Heart right ventricle (tissue), 16 donors: ENCODE results near the gene PINK1. TPM values are rescaled to one million over a fixed set of nuclear protein-coding genes. Genes with fewer than 3 reads are reported as not detected.

Experiments used
- ATAC-seq, 8 donors: fragments of 200-7000 bp; cut with Tn5 transposase; one replicate each; pipeline ENCODE4 v1.9.1; 2020; ENCODE audit warnings: mild to moderate bottlenecking in 8 of 8, moderate library complexity in 8 of 8, moderate number of reproducible peaks in 1 of 8
- DNase-seq, 2 donors: peaks; one replicate each; pipeline ENCODE4 v3.0.0-alpha.2; 2020
- H3K27ac ChIP-seq, 10 donors: fragments of 200-600 bp; sonication (generic) in 2 of 10; one replicate each; pipeline versions ENCODE4 v1.5.0 to v1.8.0; 2020 to 2022; ENCODE audit warnings: mild to moderate bottlenecking in 3 of 10
- H3K27me3 ChIP-seq, 7 donors: fragments of 200-600 bp; one replicate each; pipeline ENCODE4 v1.8.0; 2021 to 2022; ENCODE audit warnings: mild to moderate bottlenecking in 2 of 7
- H3K36me3 ChIP-seq, 9 donors: fragments of 200-600 bp; sonication (generic) in 1 of 9; one replicate each; pipeline versions ENCODE4 v1.5.0 to v1.8.0; 2020 to 2022; ENCODE audit warnings: mild to moderate bottlenecking in 2 of 9
- H3K4me1 ChIP-seq, 9 donors: fragments of 200-600 bp; sonication (generic) in 1 of 9; one replicate each; pipeline versions ENCODE4 v1.5.0 to v1.8.0; 2020 to 2022; ENCODE audit warnings: mild to moderate bottlenecking in 4 of 9
- H3K4me3 ChIP-seq, 10 donors: fragments of 200-600 bp; sonication (generic) in 2 of 10; one replicate each; pipeline versions ENCODE4 v1.5.0 to v1.8.0; 2020 to 2022; ENCODE audit warnings: mild to moderate bottlenecking in 7 of 10, moderate library complexity in 2 of 10
- H3K9me3 ChIP-seq, 11 donors: fragments of 200-600 bp in 10 of 11; sonication (generic) in 2 of 11; one replicate each; pipeline versions ENCODE4 v1.5.0 to v1.8.0; 2013 to 2022; ENCODE audit warnings: mild to moderate bottlenecking in 2 of 11, control low read depth in 1 of 11, moderate library complexity in 1 of 11
- CTCF ChIP-seq, 9 donors: fragments of 200-600 bp; sonication (generic) in 2 of 9; IDR thresholded peaks; one replicate each; pipeline versions ENCODE4 v1.5.0 to v1.8.0; 2021 to 2022; ENCODE audit warnings: antibody characterized with exemption in 9 of 9, mild to moderate bottlenecking in 5 of 9, moderate library complexity in 1 of 9
- whole genome bisulfite sequencing, 2 donors: extraction: QIAGEN DNeasy Blood & Tissue Kit; methylation state at CpG; one replicate each; pipeline ENCODE4 v1.1.7; 2013; ENCODE audit warnings: inconsistent platforms in 1 of 2; 5-methylcytosine and 5-hydroxymethylcytosine counted together
- intact Hi-C, 10 donors: fragments of 100-400 bp; cut with DNase I; formaldehyde crosslinking; loops; one replicate each; pipeline versions ENCODE4 v1.11.1 to v1.14.2; 2022
- polyA plus RNA-seq, 2 donors: library from polyadenylated mRNA; stranded (reverse); fragments of 200-250 nt; gene quantifications; one replicate each; pipeline ENCODE4 v1.2.3, GENCODE V29; 2013
- total RNA-seq, 10 donors: library from RNA; stranded (reverse); fragmentation: NEBNext Ultra II Directional in 3 of 10; extraction: Animal tissue kit (Norgen Biotek cat#: 25700) in 3 of 10; gene quantifications; one replicate each; pipeline versions ENCODE4 v1.2.1 to v1.2.4, GENCODE V29; 2021 to 2023
- donor health status: Arrhythmogenic right ventricular cardiomyopathy.
- donor health status: ischemic (EF 13 %, LVEDD 7.1; RV severe dilation, severe dysfunction).
- donor health status: healthy with polysubstance abuse.
- donor health status: DM: no; HTN: yes; CAD: no.
- donor health status: DM: no; HTN: no; CAD: no.
- donor health status: ischemic (EF 25% LVEDD 6.9; RV normal size, moderate dysfunction).
- donor health status: ischemic (EF 25% LVEDD 5.7; RV mildly dilated, moderate dysfunction).
- donor health status: healthy.
- donor health status: DM: yes; HTN: yes; CAD: no.
- donor health status: Ischemic cardiomyopathy.
- donor health status: ischemic (EF 35%, LVEDD 5.7; RV mildly dilated, moderate dysfunction).
- donor health status: nonischemic (EF 11% LVEDD 7.7; RV severe dilation, severe dysfunction).
- donor health status: DM: yes; HTN: yes; CAD: no.
- donor health status: PGD.
- donor health status: ischemic (EF 29% LVEDD 5.4; RV normal size, mild dysfunction).
- donor health status: nonischemic (EF 23%, LVEDD 6.1; RV moderate dilation, normal function).

PINK1 gene
- total and polyA plus RNA-seq, 12 donors: 180 to 315 (median 233) TPM

GRCh38 chr1:20626524-20626923 is 6.7 kb upstream of the PINK1 start:
- H3K36me3 ChIP-seq: no peaks in the 10 kb centered on the region
- peaks cover 0 to 4% (median 0%) of the 10 kb centered on the region in 7 donors for H3K27me3 ChIP-seq
- TF ChIP-seq CTCF (IDR thresholded peaks at IDR 0.05): no peak
- intact Hi-C loops: no loop called here
- DNase-seq (no peak), ATAC-seq (no peak)
- no peaks in the 10 kb centered on the region for H3K4me1 ChIP-seq
- H3K9me3 ChIP-seq: peaks cover 0 to 5% (median 0%) of the 10 kb centered on the region in 11 donors
- no peak overlapping the region for H3K4me3 ChIP-seq
- H3K27ac ChIP-seq: no peak overlapping the region
- 43 to 57% methylated on average over 1 of the region's 1 CpG for WGBS, 2 donors

DNA sequence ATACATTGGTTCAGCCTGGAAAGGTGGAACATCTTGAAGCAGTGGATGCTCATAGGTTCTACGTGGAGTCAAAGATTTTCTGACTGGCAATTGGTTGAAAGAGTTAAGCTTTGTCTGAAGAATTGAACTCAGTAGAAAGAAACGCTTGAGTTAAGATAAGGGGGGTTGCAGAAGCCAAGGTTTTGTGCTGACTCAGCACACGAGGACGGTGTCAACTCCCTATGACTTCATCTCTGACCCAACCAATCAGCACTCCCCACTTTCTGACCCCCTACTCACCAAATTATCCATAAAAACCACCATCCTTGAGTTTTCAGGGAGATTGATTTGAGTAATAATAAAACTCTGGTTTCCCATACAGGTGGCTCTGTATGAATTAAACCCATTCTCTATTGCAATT is 2.5 kb upstream of the PINK1 start:
- no peak for TF ChIP-seq CTCF (IDR thresholded peaks at IDR 0.05)
- ATAC-seq (no peak), DNase-seq (no peak)
- Histone ChIP-seq H3K9me3 (peaks cover 0 to 5% (median 0%) of the 10 kb centered on the region in 11 donors), H3K27me3 (peaks cover 0 to 4% (median 0%) of the 10 kb centered on the region in 7 donors), H3K4me1 (peaks cover 0 to 25% (median 18%) of the 10 kb centered on the region in 9 donors), H3K36me3 (no peaks in the 10 kb centered on the region), H3K27ac (no peak overlapping the region), H3K4me3 (no peak overlapping the region)
- 23 to 26% methylated on average over 4 of the region's 4 CpGs for WGBS, 2 donors
- intact Hi-C loops: loop anchor here in 7 of 10 donors (5.0 kb wide), 3 partner anchors 43 to 108 kb away; partner anchors contain the start of gene CDA (in 1 of the 7)

GRCh38 chr1:20632386-20632785 is 872 bp upstream of the PINK1 start:
- 87 to 89% methylated on average over 3 of the region's 3 CpGs for WGBS, 2 donors
- intact Hi-C loops: loop anchor here (2.0 to 5.0 kb wide), 6 partner anchors 45 to 112 kb away; partner anchors contain the start of gene CDA (in 1 of the 10)
- ATAC-seq: no peak

DNA sequence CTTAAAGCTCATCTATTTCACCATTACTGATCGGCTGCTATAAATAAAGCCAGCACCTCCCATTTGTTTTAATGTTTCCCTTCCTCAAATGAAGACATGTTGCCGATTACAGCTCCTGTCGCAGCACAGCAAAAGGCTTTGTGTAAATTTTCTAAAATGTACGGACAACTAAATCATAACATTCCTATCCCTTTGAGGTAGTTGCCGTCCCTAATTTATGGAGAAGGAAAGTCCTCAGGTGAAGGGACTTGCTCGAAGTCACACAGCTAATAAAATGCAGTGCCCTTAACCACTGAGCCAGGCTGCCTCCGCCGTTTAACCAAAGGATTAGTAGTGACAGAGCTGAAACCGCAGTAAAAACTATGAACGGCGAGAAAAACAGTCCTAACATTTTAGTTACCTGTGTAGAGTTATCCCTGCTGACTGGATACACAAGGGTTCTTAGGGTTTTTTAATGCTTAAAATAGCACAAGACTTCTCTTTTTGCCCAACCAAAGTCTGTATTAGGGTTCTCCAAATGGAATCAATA is 871 bp downstream of the PINK1 start:
- Histone ChIP-seq H3K27ac (peak overlapping the region in 8 of 10 donors; percentile 95 to 98 (median 98)), H3K4me1 (peaks cover 2 to 38% (median 27%) of the 10 kb centered on the region in 9 donors), H3K4me3 (peak overlapping the region; percentile 89 to 100 (median 96)), H3K36me3 (peaks cover 0 to 32% (median 12%) of the 10 kb centered on the region in 9 donors), H3K27me3 (peaks cover 0 to 4% (median 0%) of the 10 kb centered on the region in 7 donors), H3K9me3 (no peaks in the 10 kb centered on the region)
- DNase-seq: no peak
- peak in 2 of 8 donors; percentile 2 to 19 for ATAC-seq
- TF ChIP-seq CTCF (IDR thresholded peaks at IDR 0.05): no peak
- 2% methylated on average over 11 of the region's 11 CpGs for WGBS, 2 donors
- intact Hi-C loops: loop anchor here in 7 of 10 donors (5.0 kb wide), 3 partner anchors 47 to 112 kb away; partner anchors contain the start of gene CDA (in 1 of the 7)

More at GRCh38 chr1:20632386-20632785, 872 bp upstream of the PINK1 start:
- Histone ChIP-seq H3K36me3 (peaks cover 0 to 15% (median under 1%) of the 10 kb centered on the region in 9 donors), H3K9me3 (no peaks in the 10 kb centered on the region), H3K27me3 (peaks cover 0 to 4% (median 0%) of the 10 kb centered on the region in 7 donors), H3K27ac (no peak overlapping the region), H3K4me3 (no peak overlapping the region), H3K4me1 (peaks cover 2 to 38% (median 27%) of the 10 kb centered on the region in 9 donors)
- no peak for TF ChIP-seq CTCF (IDR thresholded peaks at IDR 0.05)
- DNase-seq: no peak
